Measurements from ENCODE around the gene COL6A2.

Gene COL6A2

GRCh38 chr21:46097336-46098293 lies at the start of gene COL6A2:
Gene COL6A2, plus strand, starts transcription at chr21:46098112.
- peak; percentile 50 for DNase-seq
- in situ Hi-C loops (cut with HindIII; ENCODE audit: low pct_ligation_motif_present, low pct_unique_long_range_greater_than_20kb, low sequenced_read_pairs): no loop called here

DNA sequence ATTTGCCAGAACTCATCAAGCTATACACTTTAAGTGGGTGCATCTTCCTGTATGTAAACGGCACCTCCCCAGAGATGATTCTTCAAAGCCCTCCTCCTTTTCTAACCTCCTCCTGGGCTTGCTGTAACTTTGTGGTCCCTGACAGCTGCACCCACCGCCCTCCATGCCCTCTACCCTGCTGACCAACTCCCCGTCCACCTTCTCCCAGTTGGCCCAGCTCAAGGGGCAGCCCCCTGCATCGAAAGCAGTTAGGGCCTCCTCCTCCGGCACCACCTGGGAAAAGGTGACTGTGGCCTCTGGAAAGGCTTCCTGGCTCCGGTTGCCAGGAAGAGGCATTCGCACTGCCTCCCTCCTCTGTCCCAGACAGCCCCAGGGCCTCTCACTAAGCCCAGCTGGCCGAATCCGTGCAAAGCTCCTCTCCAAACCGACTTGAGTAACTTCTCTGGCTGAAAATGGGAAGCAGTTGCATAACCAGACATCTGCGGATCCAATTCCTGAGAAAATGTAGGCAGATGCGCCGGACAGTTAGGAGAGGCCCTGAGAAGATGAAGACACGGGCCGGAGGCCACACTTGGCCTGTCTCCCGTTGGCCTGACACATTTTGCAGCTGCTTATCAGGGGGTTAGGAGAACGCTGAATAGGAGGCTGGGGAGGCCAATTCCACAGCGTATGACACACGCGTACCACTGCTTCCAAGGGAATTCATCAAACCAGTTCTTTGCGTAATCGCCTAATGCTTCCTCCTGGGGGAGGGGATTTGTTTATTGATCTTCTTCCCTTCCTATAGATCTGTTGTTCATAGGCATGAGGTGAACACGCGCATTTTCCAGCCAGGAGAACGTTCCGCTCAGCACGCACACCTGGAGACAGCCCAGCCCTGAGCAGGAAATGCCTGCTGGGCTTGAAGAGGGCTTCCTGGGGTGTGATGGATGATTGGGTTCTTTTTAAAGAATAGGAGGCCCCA lies 48.7 kb upstream of the COL6A2 start:
- in situ Hi-C loops (cut with HindIII; ENCODE audit: low pct_ligation_motif_present, low pct_unique_long_range_greater_than_20kb, low sequenced_read_pairs): no loop called here

DNA sequence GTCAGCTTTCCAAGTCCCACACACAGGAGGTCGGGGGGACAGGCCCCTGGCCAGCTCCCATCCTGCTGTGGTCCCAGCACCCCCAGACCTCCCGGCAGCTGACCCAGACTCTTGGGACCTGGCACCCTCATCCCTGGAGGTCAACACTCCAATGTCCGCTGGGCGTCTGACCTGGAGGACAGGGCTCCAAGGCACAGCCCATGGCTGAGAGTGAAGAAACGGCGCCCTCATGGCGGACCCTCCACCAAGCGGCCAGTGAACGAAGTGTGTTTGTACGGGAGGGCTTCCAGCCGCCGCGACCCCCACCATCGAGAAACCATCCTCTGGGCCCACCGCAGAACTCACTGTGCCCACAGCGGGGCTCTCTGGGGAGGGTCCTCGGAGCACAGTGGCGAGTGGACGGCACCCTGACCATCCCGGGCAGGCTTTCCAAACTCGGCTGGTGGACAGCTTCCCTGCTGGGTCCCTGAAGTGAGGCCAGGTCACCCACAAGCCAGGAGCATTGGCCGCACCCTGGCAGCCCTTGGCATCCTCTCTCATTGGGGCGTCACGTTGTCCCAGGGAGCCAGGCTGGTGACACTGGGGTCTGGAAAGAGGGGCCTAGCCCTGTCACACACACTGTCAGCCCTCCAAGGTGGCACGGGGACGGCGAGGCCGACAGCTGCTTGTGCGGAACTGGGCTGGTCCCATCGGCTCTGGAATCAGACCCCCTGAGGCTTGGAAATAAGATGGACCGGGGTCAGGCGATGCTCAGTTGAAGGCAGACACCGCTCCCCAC lies 47.8 kb upstream of the COL6A2 start:
- in situ Hi-C loops (cut with HindIII; ENCODE audit: low pct_ligation_motif_present, low pct_unique_long_range_greater_than_20kb, low sequenced_read_pairs): no loop called here
- no peak for DNase-seq

More for the DNA sequence above, 48.7 kb upstream of the COL6A2 start:
- no peak for DNase-seq

DNA sequence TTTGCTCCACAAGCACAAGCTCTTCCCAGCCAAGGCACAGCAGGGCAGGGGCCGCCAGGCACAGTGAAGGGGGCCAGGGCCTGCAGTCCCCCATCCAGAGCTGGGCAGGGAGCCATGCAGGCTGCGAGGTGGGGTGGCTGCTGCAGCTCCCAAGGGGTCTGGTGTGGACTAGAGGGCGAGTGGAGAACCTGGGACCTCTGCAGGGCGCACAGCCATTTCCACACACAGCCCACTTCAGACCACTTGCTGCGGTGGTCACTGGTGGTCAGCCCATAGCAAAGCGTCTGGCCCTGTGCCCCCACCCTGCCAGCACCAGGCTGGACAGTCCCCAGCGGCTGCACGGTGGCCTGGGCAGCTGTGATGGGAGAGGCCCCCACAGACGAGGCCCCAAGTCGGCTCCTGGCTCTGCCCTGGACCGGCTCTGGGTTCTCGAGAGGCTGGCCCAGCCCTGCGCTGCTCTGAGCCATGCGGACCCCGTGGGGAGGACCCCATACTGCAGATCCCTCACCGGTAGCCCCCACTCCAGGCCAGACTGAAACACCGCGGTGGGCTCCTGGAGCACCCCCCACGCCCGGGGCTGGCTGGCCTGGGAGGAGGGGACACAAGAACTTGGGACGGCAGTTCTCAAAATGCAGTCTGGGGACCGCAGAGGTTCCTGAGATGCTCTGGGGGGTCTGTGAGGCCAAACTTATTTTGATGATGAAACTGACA lies 47.1 kb upstream of the COL6A2 start:
- no peak for DNase-seq
- in situ Hi-C loops (cut with HindIII; ENCODE audit: low pct_ligation_motif_present, low pct_unique_long_range_greater_than_20kb, low sequenced_read_pairs): no loop called here

DNA sequence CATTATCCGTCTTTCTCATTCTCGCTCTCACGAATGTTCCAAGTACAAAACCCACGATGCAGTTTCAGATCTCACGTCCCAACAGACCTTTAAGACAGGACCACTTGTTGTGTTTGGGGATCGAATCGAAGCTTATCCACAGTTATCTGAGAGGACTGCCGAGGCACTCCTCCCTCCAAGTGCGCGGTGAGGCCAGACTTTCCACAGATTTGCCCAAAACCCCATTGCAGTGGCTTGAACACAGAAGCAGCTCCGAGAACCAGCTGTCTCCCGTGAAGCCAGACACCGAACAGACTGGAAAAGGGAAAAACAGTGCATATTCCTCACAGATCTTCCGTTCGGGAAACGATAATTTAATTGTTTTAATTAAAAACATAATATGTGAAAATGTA lies 46.5 kb upstream of the COL6A2 start:
- in situ Hi-C loops (cut with HindIII; ENCODE audit: low pct_ligation_motif_present, low pct_unique_long_range_greater_than_20kb, low sequenced_read_pairs): no loop called here
- no peak for DNase-seq

DNA sequence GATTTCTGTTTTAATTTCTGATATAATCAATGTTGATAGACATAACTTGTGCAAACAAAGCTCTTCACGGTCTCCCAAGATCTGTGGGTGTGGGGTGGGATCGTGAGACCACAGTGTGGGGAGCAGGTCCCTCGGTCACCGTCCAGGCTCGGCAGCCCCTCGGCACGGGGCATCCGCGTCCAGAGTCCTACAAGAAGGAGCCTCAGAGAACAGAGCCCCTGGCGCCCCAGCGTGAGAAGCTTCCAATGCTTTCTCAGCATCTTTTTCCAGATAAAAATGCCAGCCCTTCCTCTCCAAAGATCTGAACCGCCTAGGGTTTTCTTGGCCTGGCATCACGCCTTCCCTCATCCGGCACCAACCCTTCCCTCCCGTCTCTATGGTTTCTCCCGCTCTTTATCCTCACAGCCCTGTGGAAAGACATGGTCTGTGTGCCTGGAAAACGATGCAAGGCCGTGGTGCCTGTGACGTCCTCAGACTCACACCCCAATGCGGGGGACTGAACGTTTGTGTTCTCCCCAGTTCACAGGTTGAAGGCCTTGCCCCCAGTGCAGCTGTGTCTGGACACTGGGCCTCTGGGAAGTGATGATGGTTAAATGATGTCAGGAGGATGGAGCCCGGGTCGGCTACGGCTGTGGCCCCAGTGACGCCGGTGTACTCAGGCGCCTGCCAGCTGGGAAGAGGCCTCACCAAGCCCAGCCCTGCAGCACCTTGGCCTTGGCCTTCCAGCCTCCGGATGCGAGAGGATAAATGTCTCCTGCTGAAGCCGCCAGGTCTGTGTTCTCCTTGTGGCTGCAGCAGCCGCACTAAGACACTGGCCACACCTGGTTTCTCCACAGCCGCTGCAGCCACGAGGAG lies 45.9 kb upstream of the COL6A2 start:
- no peak for DNase-seq
- in situ Hi-C loops (cut with HindIII; ENCODE audit: low pct_ligation_motif_present, low pct_unique_long_range_greater_than_20kb, low sequenced_read_pairs): no loop called here

DNA sequence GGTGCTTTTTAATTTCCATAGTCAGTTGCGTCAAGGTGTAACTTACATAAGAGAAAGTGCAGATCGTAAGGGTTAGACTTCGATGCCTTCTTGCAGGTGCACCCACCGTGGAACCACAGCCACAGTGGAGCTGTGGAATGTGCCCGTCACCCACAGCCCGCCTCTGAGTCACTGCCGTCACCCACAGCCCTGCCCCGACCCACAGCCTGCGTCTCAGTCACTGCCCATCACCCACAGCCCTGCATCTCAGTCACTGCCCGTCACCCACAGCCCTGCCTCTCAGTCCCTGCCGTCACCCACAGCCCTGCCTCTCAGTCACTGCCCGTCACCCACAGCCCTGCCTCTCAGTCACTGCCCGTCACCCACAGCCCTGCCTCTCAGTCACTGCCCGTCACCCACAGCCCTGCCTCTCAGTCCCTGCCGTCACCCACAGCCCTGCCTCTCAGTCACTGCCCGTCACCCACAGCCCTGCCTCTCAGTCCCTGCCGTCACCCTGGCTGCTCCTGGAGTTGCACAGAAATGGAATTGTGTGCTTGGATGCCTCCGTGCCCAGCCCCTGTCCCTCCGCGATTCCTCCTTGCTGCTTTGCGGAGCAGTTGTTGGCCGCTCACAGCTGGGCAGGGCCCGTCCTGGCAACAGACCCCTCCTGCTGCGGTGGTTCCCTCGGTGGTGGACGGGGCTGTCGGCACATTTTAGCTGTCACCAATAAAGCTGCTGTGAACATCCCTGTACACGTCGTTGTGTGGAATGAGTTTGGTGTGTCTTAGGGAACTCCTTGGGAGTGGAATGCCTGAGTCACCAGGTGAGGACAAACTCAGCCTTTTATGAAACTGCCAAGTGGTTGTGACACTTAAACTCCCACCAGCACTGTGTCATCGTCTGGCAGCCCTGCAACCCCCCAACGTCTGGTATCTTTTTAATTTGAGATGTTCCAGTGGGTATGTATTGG lies 44.9 kb upstream of the COL6A2 start:
- in situ Hi-C loops (cut with HindIII; ENCODE audit: low pct_ligation_motif_present, low pct_unique_long_range_greater_than_20kb, low sequenced_read_pairs): no loop called here
- DNase-seq: no peak

DNA sequence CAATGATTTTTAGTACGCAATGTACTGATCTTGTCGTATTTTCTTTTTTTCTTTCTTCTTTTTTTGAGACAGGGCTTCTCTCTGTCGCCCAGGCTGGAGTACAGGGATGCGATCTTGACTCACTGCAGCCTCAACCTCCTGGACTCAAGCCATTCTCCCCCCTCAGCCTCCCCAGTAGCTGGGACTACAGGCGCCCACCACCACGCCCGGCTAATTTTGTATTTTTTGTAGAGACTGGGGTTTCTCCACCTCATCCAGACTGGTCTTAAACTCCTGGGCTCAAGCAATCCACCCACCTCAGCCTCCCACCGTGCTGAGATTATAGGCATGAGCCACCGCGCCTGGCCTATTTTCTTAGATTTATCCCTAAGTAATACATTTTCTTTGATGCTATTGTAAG lies 43.9 kb upstream of the COL6A2 start:
- in situ Hi-C loops (cut with HindIII; ENCODE audit: low pct_ligation_motif_present, low pct_unique_long_range_greater_than_20kb, low sequenced_read_pairs): no loop called here
- no peak for DNase-seq

GRCh38 chr21:46054451-46054881 lies 43.4 kb upstream of the COL6A2 start:
- in situ Hi-C loops (cut with HindIII; ENCODE audit: low pct_ligation_motif_present, low pct_unique_long_range_greater_than_20kb, low sequenced_read_pairs): no loop called here
- no peak for DNase-seq

DNA sequence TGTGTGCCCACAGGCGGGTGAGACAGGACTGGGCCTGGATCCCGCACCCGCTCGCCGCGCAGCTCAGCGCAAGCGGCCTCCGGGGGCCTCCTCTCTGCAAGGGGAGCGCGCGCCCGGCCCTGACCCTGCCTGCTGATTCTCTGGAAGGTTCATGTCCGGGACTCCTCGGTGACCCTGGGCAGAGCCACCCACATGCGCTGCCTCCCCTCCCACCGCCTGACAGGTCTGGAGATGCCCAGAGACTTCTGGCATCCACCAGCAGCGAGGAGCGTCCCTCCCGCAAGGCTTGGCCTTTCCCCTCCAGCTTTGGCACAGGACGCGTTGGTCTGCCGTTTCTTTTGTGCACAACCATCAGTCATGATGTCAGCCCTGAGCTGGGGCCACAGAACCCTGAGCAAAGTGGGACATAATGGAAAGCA lies 42.0 kb upstream of the COL6A2 start:
- no peak for DNase-seq
- in situ Hi-C loops (cut with HindIII; ENCODE audit: low pct_ligation_motif_present, low pct_unique_long_range_greater_than_20kb, low sequenced_read_pairs): no loop called here

GRCh38 chr21:46056450-46056903 lies 41.4 kb upstream of the COL6A2 start:
- no peak for DNase-seq
- in situ Hi-C loops (cut with HindIII; ENCODE audit: low pct_ligation_motif_present, low pct_unique_long_range_greater_than_20kb, low sequenced_read_pairs): no loop called here

DNA sequence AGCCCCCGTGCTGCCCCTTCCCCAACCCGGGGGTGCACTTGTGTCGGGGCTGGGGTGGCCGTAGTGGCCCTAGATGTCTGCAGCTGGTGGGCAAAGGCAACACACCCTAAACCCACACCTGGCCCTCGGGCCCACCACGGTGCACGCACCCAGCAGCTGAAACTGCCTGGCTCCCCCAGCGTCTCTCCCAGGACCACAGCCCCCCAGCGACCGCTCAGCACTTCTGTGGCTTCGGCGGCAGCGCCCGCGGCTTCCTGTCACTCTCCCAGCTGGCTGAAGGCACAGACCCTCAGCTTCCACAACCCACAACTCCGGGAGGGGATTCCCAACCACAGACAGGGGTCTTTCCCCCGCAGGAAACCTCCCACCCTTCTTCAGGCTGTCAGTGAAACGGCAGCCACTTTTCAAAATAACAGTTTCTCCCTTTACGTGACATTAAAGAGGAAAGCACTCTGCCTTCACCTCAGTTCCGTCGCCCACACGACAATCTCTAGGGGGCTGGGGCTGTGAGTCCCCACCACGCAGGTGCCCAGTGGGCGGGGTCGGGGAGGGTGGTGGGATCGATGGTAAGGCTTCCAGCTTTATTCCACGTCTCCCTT lies 40.7 kb upstream of the COL6A2 start:
- in situ Hi-C loops (cut with HindIII; ENCODE audit: low pct_ligation_motif_present, low pct_unique_long_range_greater_than_20kb, low sequenced_read_pairs): no loop called here
- DNase-seq: no peak

DNA sequence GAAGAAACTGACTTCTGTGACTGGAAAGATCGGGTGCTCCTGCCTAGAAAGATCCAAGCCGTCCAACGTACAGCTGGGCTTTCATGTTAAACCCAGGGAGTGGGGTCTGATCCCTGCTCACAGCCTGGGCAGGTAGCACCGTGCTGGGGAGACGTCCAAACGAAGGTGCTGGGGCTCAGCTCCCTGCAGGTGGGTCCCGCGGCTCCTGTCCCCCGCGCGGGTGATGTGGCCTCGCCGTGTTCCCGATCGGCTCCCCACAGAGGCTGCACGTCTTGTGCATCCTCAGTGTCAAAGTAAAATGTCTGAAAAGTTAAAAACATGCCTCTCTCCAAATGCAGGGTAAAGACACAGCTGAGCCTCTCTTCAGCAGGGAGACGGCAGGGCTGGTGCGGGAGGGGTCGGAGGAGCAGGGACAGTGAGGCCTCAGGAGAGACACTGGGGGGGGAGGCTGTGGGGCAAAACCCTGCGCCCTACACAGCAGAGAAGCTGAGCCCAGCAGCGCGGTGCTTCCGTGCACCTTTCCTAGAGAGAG lies 40.1 kb upstream of the COL6A2 start:
- in situ Hi-C loops (cut with HindIII; ENCODE audit: low pct_ligation_motif_present, low pct_unique_long_range_greater_than_20kb, low sequenced_read_pairs): no loop called here
- DNase-seq: no peak

- in situ Hi-C loops (cut with HindIII; ENCODE audit: low pct_ligation_motif_present, low pct_unique_long_range_greater_than_20kb, low sequenced_read_pairs): no loop called here
- no peak for DNase-seq
Measured at GRCh38 chr21:46058431-46059145, 39.3 kb upstream of the COL6A2 start.

DNA sequence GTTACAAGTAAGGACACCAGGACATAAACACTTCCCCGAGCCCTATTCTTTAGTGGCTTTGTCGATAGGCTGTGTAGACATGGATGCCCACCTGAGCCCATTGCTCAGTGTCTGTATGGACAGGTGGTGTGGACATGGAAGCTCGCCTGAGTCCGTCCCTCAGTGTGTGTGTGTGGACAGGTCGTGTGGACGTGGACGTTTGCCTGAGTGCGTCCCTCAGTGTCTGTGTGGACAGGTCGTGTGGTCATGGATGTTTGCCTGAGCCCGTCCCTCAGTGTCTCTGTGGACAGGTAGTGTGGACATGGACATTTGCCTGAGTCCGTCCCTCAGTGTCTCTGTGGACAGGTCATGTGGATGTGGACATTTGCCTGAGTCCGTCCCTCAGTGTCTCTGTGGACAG lies 38.7 kb upstream of the COL6A2 start:
- DNase-seq: no peak
- in situ Hi-C loops (cut with HindIII; ENCODE audit: low pct_ligation_motif_present, low pct_unique_long_range_greater_than_20kb, low sequenced_read_pairs): no loop called here

Data from ACHN (cell line).